Ishikawa (cell line): ENCODE data around the gene LBHD1.

ENCODE experiments used
- CEBPB ChIP-seq: IDR thresholded peaks from 2 replicates; pipeline ENCODE4 v1.6.1; 2012
- CREB1 ChIP-seq: IDR thresholded peaks from 2 replicates; pipeline ENCODE4 v1.6.1; 2012; ENCODE audit warnings: low read depth
- EGR1 ChIP-seq: IDR thresholded peaks from 2 replicates; pipeline ENCODE4 v1.6.1; 2012
- EP300 ChIP-seq: IDR thresholded peaks from 2 replicates; pipeline ENCODE4 v1.6.1; 2012; ENCODE audit warnings: borderline replicate concordance
- FOXM1 ChIP-seq: IDR thresholded peaks from 2 replicates; pipeline ENCODE4 v1.6.1; 2012; ENCODE audit warnings: low read depth, borderline replicate concordance
- MAX ChIP-seq: IDR thresholded peaks from 2 replicates; pipeline ENCODE4 v1.6.1; 2012
- NFIC ChIP-seq: IDR thresholded peaks from 2 replicates; pipeline ENCODE4 v1.6.1; 2012
- RAD21 ChIP-seq: IDR thresholded peaks from 2 replicates; pipeline ENCODE4 v1.6.1; 2012; ENCODE audit warnings: low read depth
- TAF1 ChIP-seq: IDR thresholded peaks from 2 replicates; pipeline ENCODE4 v1.6.1; 2012; ENCODE audit warnings: low read depth, mild to moderate bottlenecking
- TCF12 ChIP-seq: IDR thresholded peaks from 2 replicates; pipeline ENCODE4 v1.6.1; 2012; ENCODE audit warnings: low read depth
- TEAD4 ChIP-seq: IDR thresholded peaks from 2 replicates; pipeline ENCODE4 v1.6.1; 2012
- USF1 ChIP-seq: IDR thresholded peaks from 2 replicates; pipeline ENCODE4 v1.6.1; 2012
- YY1 ChIP-seq: IDR thresholded peaks from 2 replicates; pipeline ENCODE4 v1.6.1; 2012; ENCODE audit warnings: low read depth
- ZBTB7A ChIP-seq: IDR thresholded peaks from 2 replicates; pipeline ENCODE4 v1.6.1; 2012; ENCODE audit warnings: low read depth
- TF ChIP-seq, protein P1 (sequence below): IDR thresholded peaks from 2 replicates; pipeline ENCODE4 v1.6.1; 2012; ENCODE audit warnings: low read depth, mild to moderate bottlenecking

LBHD1 gene

DNA sequence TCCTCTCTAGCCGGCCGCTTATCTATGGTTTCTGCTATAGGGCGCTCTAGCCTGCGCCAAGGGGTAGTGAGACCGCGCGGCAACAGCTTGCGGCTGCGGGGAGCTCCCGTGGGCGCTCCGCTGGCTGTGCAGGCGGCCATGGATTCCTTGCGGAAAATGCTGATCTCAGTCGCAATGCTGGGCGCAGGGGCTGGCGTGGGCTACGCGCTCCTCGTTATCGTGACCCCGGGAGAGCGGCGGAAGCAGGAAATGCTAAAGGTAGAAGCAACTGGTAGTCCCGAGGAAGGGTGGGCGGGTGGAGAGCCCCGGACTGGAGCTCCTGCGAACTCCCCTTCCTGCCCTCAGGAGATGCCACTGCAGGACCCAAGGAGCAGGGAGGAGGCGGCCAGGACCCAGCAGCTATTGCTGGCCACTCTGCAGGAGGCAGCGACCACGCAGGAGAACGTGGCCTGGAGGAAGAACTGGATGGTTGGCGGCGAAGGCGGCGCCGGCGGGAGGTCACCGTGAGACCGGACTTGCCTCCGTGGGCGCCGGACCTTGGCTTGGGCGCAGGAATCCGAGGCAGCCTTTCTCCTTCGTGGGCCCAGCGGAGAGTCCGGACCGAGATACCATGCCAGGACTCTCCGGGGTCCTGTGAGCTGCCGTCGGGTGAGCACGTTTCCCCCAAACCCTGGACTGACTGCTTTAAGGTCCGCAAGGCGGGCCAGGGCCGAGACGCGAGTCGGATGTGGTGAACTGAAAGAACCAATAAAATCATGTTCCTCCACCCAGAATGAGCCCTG lies at the start of gene LBHD1, which contains the start of gene UQCC3:
TSS of gene LBHD1 (minus strand) at position 660 of the 782 bp plus-strand sequence. CDS start 2,236 bp downstream, outside the sequence.
TSS of gene UQCC3 (plus strand) at position 66 of the 782 bp plus-strand sequence. CDS start at position 139, 73 bp downstream.
- no peak for TF ChIP-seq TEAD4
- TF ChIP-seq MAX: peak; percentile 67
- 0 out of 2 replicates have a peak, but pooled peaks have one; percentile 14 for TF ChIP-seq CREB1
- TF ChIP-seq TCF12: peak; percentile 60; the same call in 1 of the 2 replicates
- 0 out of 2 replicates have a peak, but pooled peaks have one; percentile 9 for TF ChIP-seq EGR1
- peak; percentile 31; the same call in 1 of the 2 replicates for TF ChIP-seq FOXM1
- TF ChIP-seq ZBTB7A: peak; percentile 48; the same call in 1 of the 2 replicates
- TF ChIP-seq USF1: no peak
- TF ChIP-seq YY1: peak; percentile 80
- TF ChIP-seq, protein P1, sequence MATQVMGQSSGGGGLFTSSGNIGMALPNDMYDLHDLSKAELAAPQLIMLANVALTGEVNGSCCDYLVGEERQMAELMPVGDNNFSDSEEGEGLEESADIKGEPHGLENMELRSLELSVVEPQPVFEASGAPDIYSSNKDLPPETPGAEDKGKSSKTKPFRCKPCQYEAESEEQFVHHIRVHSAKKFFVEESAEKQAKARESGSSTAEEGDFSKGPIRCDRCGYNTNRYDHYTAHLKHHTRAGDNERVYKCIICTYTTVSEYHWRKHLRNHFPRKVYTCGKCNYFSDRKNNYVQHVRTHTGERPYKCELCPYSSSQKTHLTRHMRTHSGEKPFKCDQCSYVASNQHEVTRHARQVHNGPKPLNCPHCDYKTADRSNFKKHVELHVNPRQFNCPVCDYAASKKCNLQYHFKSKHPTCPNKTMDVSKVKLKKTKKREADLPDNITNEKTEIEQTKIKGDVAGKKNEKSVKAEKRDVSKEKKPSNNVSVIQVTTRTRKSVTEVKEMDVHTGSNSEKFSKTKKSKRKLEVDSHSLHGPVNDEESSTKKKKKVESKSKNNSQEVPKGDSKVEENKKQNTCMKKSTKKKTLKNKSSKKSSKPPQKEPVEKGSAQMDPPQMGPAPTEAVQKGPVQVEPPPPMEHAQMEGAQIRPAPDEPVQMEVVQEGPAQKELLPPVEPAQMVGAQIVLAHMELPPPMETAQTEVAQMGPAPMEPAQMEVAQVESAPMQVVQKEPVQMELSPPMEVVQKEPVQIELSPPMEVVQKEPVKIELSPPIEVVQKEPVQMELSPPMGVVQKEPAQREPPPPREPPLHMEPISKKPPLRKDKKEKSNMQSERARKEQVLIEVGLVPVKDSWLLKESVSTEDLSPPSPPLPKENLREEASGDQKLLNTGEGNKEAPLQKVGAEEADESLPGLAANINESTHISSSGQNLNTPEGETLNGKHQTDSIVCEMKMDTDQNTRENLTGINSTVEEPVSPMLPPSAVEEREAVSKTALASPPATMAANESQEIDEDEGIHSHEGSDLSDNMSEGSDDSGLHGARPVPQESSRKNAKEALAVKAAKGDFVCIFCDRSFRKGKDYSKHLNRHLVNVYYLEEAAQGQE: no peak
- no peak for TF ChIP-seq RAD21
- peak; percentile 94 for TF ChIP-seq TAF1
- peak; percentile 2; the same call in 1 of the 2 replicates for TF ChIP-seq NFIC
- TF ChIP-seq EP300: no peak; the same call in 1 of the 2 replicates

DNA sequence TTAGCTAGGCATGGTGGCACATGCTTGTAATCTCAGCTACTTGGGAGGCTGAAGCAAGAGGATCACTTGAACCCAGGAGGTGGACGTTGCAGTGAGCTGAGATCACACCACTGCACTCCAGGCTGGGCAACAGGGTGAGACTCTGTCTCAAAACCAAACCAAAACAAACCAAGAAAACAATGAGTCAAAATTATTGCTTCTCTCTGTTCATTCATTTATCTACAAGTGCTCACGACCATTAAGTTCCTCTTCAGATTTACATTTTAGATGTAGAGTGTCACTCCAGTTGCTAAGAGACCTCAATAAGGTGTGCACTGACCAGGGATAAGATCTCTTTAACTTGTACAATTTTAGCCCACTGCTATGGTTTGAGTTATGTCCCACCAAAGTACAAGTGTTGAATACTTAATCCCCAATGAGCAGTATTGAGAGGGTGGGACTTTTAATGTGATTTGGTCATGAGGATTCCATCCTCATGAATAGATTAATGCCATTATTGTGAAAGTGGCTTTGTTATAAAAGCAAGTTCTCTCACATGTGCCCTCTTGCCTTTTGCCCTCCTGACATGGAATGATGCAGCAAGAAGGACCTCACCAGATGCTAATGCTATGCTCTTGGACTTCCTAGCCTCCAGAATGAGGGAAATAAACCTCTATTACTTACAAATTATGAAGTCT lies 47.4 kb upstream of the LBHD1 start:
- TF ChIP-seq MAX (no peak), ZBTB7A (no peak), RAD21 (no peak), CREB1 (no peak), TAF1 (no peak), TEAD4 (no peak), EGR1 (no peak), CEBPB (no peak), FOXM1 (no peak), EP300 (no peak), USF1 (no peak), YY1 (no peak), TCF12 (no peak), NFIC (no peak)
- TF ChIP-seq, protein P1: no peak

DNA sequence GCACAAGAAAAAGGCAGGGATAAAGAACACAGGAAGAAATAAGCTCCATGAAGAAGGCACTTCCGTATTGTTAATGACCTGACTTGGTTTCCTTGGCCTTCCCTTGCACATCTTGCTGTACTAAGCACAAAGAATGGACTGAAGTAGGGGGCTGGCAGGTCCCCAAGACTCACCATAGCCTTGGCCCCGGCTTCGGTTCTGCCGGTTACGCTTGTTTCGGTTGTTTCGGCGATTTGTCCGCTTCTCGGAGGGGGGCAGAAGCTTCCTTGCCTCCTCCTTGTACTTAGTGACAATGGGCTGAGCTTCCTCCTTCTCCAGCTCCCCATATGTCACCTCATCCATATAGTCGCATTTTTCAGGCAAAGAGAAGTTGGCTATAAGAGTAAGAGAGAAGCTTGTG lies 44.7 kb upstream of the LBHD1 start:
- TF ChIP-seq CREB1 (no peak), RAD21 (no peak), TCF12 (no peak)

GRCh38 chr11:62716206-62716605 lies 44.1 kb upstream of the LBHD1 start:
- TF ChIP-seq RAD21: no peak
- TF ChIP-seq NFIC: no peak
- TF ChIP-seq, protein P1: no peak
- TF ChIP-seq FOXM1: no peak
- TF ChIP-seq TCF12: no peak
- TF ChIP-seq TAF1: no peak
- TF ChIP-seq EP300: no peak
- no peak for TF ChIP-seq CREB1
- TF ChIP-seq YY1: no peak
- no peak for TF ChIP-seq EGR1
- TF ChIP-seq USF1: no peak
- no peak for TF ChIP-seq ZBTB7A
- TF ChIP-seq TEAD4: no peak
- TF ChIP-seq MAX: no peak
- TF ChIP-seq CEBPB: no peak
